Parathyroid adenoma (tissue), 2 donors: Measurements from ENCODE around the gene MCTP2.

Experiments used
- H2AFZ ChIP-seq: fragments of 300-600 bp; sonication (generic); one replicate; pipeline ENCODE4 v1.7.0; 2017; ENCODE audit warnings: antibody characterized with exemption, mild to moderate bottlenecking
- H3K27ac ChIP-seq: fragments of 300-600 bp; sonication (generic); one replicate; pipeline ENCODE4 v1.7.0; 2017
- H3K27me3 ChIP-seq: fragments of 300-600 bp; sonication (generic); one replicate; pipeline ENCODE4 v1.7.0; 2017; ENCODE audit warnings: low read length; ENCODE audit not compliant: control insufficient read depth, insufficient read depth
- H3K36me3 ChIP-seq: fragments of 300-600 bp; sonication (generic); one replicate; pipeline ENCODE4 v1.7.0; 2017; ENCODE audit warnings: low read length; ENCODE audit not compliant: control insufficient read depth, insufficient read depth
- H3K4me1 ChIP-seq: fragments of 300-600 bp; sonication (generic); one replicate; pipeline ENCODE4 v1.7.0; 2017; ENCODE audit warnings: control low read depth
- H3K4me2 ChIP-seq: fragments of 300-600 bp; sonication (generic); one replicate; pipeline ENCODE4 v1.7.0; 2017; ENCODE audit warnings: low read length
- H3K4me3 ChIP-seq: fragments of 300-600 bp; sonication (generic); one replicate; pipeline ENCODE4 v1.7.0; 2017; ENCODE audit warnings: low read depth, low read length
- H3K79me2 ChIP-seq: fragments of 300-600 bp; sonication (generic); one replicate; pipeline ENCODE4 v1.7.0; 2017; ENCODE audit warnings: control low read depth
- H3K9ac ChIP-seq: fragments of 300-600 bp; sonication (generic); one replicate; pipeline ENCODE4 v1.7.0; 2017; ENCODE audit warnings: mild to moderate bottlenecking
- H3K9me3 ChIP-seq: fragments of 300-600 bp; sonication (generic); one replicate; pipeline ENCODE4 v1.7.0; 2017; ENCODE audit warnings: low read length; ENCODE audit not compliant: control insufficient read depth
- CTCF ChIP-seq: fragments of 300-600 bp; sonication (generic); IDR thresholded peaks from one replicate; pipeline ENCODE4 v1.7.0; 2017; ENCODE audit warnings: antibody characterized with exemption, mild to moderate bottlenecking
- donor health status: primary hyperparathyroidism.

Gene MCTP2

GRCh38 chr15:94243418-94243817 is 12.1 kb downstream of the MCTP2 start:
- Histone ChIP-seq H3K4me1 (peaks cover 4% of the 10 kb centered on the region), H3K4me2 (no peak overlapping the region), H3K4me3 (no peak overlapping the region), H3K9me3 (no peaks in the 10 kb centered on the region), H2AFZ (no peak overlapping the region), H3K79me2 (no peaks in the 10 kb centered on the region), H3K27me3 (no peaks in the 10 kb centered on the region), H3K27ac (no peak overlapping the region), H3K36me3 (no peaks in the 10 kb centered on the region), H3K9ac (no peak overlapping the region)
- no peak for TF ChIP-seq CTCF

- no peaks in the 10 kb centered on the region for H3K79me2 ChIP-seq
- no peak overlapping the region for H3K4me3 ChIP-seq
- H3K27ac ChIP-seq, result no peak overlapping the region
- TF ChIP-seq CTCF, result no peak
- no peaks in the 10 kb centered on the region for H3K4me1 ChIP-seq
- H3K9ac ChIP-seq, result no peak overlapping the region
- H3K9me3 ChIP-seq, result no peaks in the 10 kb centered on the region
- H2AFZ ChIP-seq, result no peak overlapping the region
- H3K27me3 ChIP-seq, result no peaks in the 10 kb centered on the region
- no peaks in the 10 kb centered on the region for H3K36me3 ChIP-seq
- H3K4me2 ChIP-seq, result no peak overlapping the region
Observed at GRCh38 chr15:94246016-94246415, 14.7 kb downstream of the MCTP2 start.

- TF ChIP-seq CTCF, result no peak
- H3K27ac ChIP-seq, result no peak overlapping the region
- H3K9me3 ChIP-seq, result no peaks in the 10 kb centered on the region
- no peaks in the 10 kb centered on the region for H3K27me3 ChIP-seq
- H3K4me1 ChIP-seq, result no peaks in the 10 kb centered on the region
- no peaks in the 10 kb centered on the region for H3K36me3 ChIP-seq
- no peak overlapping the region for H2AFZ ChIP-seq
- H3K4me3 ChIP-seq, result no peak overlapping the region
- H3K9ac ChIP-seq, result no peak overlapping the region
- H3K4me2 ChIP-seq, result no peak overlapping the region
- H3K79me2 ChIP-seq, result no peaks in the 10 kb centered on the region
Observed at GRCh38 chr15:94247789-94248638, 16.7 kb downstream of the MCTP2 start.

- Histone ChIP-seq H3K9ac (no peak overlapping the region), H3K9me3 (no peaks in the 10 kb centered on the region), H3K4me2 (no peak overlapping the region), H3K4me3 (no peak overlapping the region), H3K4me1 (no peaks in the 10 kb centered on the region), H3K36me3 (no peaks in the 10 kb centered on the region), H3K27me3 (no peaks in the 10 kb centered on the region), H3K27ac (no peak overlapping the region), H2AFZ (no peak overlapping the region), H3K79me2 (no peaks in the 10 kb centered on the region)
- no peak for TF ChIP-seq CTCF
Observed at GRCh38 chr15:94250801-94251200, 19.4 kb downstream of the MCTP2 start.
